ENCODE data around the gene DPH6.
"Not testable (repeated sequence)": the region's sequence is repeated elsewhere in the genome, so short reads cannot be mapped to it uniquely, and the experiment has no call there.

The DPH6 gene

DNA sequence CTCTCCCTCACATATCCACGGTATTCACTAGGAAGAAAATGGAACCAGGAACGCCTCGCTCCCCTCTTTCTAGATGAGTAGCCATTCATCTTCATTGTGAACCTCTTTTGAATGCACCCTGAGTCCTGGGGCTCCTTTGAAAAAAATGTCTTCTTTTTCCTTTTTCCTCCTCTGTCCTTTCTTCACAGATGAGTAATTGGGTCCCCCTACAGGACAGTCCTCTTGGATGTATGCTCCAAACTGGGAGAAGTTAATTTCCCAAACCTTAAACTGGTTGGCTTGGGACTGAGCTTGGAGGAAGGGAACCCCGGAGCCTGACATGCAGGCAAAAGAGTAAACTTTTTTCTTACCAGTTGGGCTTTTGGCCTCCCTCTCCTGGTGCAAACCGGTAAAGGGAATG is 108.8 kb downstream of the DPH6 start:
- no peak for DNase-seq (ENCODE audit: low read depth in 2 of 2)

DNA sequence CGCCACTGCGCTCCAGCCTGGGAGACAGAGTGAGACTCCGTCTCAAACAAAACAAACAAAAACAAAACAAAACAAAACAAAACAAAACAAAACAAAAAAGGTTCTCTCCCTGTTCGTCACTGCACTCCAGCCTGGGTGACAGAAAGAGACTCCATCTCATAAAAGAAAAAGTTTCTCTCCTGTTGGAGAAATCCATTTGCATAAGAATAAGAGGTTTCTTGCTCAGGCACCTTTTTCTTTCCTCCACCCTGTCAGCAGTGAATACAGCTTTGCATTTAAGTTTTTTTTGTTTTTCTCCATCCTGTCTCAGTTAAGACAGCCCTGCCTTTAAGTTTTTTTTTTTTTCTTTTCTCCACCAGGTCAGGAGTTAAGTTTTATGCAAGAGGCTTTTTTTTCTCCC is 109.5 kb downstream of the DPH6 start:
- DNase-seq (ENCODE audit: low read depth in 2 of 2): no peak

DNA sequence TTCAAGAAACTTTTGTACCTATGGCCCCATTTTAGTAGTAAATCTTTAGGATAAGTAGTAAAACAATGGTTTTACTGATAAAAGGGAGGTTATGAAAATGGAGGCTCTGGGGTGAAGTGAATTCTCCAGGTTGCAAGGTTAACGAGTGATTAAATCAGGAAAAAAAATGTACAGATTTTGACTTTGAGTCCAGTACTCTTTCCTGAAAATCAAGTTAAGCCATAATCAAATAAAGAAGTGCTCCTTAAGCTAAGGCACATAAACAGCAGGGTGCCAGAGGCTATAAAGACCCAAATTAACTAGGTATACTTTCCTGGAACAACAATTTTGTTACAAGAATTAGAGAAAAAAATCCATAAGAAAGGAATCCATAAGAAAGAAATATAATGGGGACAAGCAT is 114.7 kb downstream of the DPH6 start:
- DNase-seq (ENCODE audit: low read depth in 2 of 2): no peak

DNA sequence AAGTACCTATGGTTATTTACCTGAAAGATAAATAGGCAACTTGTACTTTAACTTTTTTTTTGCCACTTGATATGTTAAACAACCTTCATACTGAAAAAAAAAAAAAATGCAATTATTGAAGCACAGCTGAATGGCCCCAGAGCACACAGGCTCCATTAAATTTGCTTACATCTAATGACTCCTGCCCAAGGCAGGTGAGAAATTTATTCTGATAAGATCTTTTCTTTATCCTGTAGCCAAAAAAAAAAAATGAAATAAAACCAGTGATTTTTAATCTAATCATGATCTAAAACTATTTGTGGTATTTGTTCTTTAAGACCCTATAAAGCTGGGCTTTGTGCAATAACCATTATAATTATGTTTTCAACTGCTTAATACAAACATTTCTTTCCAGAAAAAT is 115.7 kb downstream of the DPH6 start:
- DNase-seq (ENCODE audit: low read depth in 2 of 2): no peak

DNA sequence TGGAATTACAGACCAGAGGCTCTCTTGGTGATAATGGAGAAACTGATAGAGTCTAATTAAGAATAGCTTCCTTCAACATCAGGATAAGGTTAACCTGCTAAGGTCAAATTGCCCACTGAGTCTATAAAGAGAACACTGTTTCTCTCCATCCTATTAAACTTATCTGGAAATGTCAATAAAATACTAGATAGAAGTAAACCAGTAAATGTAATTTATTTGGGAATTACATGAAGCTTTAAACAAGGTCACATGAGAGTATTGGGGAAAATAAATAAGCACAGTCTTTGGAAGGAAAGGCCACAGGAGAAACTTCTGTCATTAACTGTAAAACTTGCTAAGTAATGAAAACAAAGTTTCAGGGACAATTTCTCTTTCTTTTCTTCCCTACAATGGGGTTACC is 118.5 kb downstream of the DPH6 start:
- no peak for DNase-seq (ENCODE audit: low read depth in 2 of 2)

DNA sequence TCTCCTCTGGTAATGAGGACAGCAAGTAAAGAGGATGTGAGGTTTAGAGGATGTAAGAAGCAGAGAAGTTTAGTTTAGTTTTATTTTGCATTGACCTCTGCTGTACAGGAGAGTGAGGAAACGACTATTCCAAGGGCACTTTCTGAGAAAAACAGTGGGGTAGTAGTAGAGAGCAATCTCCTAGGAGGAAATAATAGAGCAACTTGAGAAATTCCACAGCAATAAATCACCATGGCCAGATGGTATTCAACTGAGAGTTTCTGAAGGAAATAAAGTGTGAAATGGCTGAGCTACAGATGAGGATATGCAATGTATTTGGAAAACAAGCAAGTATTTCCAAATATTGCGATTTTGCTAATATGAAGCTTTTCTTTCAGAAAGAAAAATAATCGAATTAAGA is 118.9 kb downstream of the DPH6 start:
- DNase-seq (ENCODE audit: low read depth in 2 of 2): no peak

DNA sequence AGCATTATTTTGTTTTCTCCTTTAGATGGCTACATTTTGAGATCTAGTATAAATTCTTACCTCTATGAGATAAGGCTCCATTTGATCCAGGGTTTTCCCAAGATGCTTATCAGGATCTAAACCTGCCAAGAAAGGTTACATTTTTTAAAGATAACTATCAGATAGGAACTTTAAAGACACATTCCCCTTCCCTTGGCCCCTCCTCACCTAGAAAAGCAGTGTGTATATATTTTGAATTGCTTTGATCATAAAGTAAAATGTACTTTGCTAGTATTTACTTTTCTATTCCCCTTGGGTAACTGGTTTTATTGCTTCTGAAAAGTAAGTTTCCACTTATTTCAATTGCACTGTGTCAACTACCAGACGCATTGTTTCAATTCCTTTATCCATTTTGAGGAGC is 135.2 kb downstream of the DPH6 start:
- DNase-seq (ENCODE audit: low read depth in 2 of 2): no peak

DNA sequence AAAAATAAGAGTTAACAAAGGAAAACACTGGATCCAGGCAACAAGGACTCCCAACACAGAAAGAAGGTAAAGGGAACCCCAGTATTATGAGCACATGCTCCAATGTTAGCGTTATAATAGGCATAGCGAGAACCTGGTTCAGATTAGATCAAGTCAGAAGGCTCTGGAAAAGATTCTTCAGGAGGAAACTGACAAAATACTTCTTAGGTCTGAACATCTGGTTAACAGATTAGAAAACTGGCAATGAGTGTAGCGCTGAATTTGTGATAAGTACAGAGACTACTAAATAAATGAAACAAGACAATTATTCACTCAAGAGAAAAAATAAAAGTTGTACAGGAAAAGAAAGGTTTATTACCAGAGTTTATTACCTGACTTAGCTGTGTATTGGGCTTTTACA is 146.1 kb downstream of the DPH6 start:
- DNase-seq (ENCODE audit: low read depth in 2 of 2): no peak

DNA sequence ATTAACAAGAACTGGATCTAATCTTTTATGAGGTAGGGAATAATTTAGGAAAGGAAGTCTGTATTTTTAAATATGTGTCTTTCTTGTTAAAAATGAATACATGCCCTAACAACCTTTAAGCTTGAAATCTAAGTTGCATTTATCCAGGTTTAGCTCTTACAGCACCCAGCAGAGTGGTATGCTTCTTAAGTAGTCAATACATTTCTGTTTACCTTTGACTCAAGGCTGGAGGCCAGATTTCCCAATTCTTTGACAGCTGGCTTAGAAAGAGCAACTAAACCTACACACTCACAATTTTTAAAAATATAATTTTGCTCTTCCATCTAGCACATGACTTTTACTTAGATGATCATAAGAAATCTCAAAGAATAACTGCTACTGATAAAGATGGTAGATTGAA is 148.9 kb downstream of the DPH6 start:
- DNase-seq (ENCODE audit: low read depth in 2 of 2): no peak

DNA sequence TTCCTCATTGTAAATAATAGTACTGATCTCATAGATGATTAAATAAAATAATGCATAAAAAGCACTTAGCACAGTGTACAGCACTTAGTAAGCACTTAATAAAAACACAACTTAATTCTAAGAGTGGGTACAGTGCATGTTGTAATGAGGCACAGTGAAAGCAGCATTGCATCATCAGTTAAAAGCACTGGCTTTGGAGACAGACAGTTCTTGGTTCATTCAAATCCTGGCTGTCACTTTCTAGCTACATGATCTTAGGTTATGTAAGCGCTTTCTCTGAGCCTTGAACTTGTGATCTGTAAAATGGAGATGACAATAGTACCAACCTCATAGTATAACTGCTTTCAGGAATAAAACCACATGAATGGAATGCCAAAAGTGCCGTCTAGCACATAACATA is 151.5 kb downstream of the DPH6 start:
- DNase-seq (ENCODE audit: low read depth in 2 of 2): no peak

DNA sequence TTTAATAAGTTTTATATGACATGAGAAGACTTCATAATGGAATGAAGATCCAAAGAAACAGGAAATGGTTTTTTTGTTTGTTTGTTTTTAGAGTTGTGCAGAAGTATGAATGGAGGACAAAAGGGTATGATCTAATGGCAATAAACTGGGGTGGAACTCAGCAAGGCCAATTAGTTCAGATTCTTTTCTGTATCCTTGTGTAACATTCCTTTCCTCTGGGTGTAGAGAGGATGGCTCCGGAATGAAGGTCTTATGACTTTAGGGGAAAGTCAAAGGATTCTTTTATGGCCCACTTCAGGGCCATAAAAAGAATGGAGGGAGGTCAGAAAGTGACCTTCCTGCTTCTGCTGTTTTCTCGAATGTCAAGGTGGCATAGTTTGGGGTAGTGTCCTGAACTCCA is 152.6 kb downstream of the DPH6 start:
- no peak for DNase-seq (ENCODE audit: low read depth in 2 of 2)

DNA sequence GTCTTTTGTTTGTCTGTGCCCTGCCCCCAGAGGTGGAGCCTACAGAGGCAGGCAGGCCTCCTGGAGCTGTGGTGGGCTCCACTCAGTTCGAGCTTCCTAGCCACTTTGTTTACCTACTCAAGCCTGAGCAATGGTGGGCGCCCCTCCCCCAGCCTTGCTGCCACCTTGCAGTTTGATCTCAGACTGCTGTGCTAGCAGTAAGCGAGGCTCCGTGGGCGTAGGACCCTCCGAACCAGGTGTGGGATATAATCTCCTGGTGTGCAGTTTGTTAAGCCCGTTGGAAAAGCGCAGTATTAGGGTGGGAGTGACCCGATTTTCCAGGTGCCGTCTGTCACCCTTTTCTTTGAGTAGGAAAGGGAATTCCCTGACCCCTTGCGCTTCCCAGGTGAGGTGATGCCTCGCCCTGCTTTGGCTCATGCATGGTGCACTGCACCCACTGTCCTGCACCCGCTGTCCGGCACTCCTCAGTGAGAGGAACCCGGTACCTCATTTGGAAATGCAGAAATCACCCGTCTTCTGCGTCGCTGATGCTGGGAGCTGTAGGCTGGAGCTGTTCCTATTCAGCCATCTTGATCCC is 154.5 kb downstream of the DPH6 start:
- DNase-seq (ENCODE audit: low read depth in 2 of 2): not testable (repeated sequence)

DNA sequence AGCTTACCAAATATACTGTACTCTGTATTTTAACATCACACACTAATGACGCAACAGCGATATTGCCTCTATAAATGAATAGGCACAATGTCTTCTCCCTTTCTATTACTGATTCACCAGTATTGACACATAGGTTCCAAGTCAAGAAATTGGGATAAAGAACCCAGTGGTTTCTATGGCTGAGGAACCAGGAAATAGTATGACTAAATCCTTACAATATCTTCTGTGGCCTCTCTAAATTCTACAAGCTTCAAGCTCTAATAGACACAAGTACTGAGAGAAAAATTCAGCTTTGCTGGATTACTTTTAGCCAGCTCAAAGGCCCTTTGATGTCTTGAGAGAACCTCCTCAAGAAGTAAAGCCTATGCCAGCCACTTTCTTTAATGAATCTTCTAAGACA is 162.5 kb downstream of the DPH6 start:
- no peak for DNase-seq (ENCODE audit: low read depth in 2 of 2)

DNA sequence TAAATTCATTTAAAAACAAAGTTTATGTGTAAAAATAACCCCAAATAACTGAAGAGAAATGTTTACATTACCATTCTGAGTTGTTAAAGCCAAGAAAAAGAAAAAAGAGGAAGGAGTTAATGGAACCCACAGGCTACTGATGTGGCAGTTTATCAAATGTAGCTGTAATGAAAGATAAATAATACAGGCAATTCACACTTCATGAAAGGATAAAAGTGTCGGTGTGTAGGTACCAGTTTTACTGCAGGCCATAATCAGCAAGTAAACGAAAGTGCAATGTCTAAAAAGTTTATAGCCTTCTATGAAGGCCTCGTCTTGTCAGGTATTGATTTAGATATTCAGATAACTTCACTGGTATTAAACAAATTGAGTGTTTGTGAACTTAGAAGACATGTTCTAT is 164.6 kb downstream of the DPH6 start:
- no peak for DNase-seq (ENCODE audit: low read depth in 2 of 2)

DNA sequence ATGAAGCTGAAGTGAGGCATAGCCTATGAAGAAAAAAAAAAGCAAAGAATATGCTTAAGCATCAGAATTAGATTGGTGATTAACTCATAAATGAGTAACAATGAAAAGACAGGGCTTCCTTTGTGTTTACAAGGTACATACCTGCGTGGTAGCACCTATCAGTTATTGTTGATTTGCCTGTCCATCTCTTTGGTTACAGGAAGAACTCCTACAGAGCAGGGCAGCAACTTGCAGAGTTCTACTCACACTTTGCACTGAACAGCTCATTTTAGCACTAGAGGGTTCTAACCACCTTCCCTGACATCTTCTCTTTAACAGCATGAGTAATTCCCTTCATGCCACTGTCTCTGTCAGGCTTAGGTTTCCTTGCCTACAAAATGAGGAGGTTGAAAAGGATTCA is 166.0 kb downstream of the DPH6 start:
- DNase-seq (ENCODE audit: low read depth in 2 of 2): no peak

DNA sequence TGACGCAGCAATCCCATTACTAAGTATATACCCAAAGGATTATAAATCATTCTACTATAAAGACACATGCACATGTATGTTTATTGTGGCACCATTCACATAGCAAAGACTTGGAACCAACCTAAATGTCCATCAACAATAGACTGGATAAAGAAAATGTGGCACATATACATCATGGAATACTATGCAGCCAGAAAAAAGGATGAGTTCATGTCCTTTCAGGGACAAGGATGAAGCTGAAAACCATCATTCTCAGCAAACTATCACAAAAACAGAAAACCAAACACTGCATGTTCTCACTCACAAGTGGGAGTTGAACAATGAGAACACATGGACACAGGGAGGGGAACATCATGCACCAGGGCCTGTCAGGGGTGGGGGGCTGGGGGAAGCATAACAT is 167.5 kb downstream of the DPH6 start:
- DNase-seq (ENCODE audit: low read depth in 2 of 2): not testable (repeated sequence)

DNA sequence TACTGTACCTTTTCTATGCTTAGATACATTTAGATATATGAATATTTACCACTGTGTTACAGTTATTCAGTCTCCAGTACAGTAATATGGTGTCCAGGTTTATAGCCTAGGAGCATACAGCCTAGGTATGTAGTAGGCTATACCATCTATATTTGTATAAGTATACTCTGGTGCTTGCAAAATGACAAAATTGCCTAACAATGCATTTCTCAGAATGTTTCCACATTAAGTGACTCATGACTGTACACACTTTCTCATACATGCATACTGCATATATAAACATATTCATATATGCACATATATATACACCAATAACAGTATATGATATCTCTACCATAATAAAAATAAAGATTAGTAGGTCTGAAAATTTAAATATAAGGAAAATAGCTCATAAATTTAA is 169.3 kb downstream of the DPH6 start:
- no peak for DNase-seq (ENCODE audit: low read depth in 2 of 2)

DNA sequence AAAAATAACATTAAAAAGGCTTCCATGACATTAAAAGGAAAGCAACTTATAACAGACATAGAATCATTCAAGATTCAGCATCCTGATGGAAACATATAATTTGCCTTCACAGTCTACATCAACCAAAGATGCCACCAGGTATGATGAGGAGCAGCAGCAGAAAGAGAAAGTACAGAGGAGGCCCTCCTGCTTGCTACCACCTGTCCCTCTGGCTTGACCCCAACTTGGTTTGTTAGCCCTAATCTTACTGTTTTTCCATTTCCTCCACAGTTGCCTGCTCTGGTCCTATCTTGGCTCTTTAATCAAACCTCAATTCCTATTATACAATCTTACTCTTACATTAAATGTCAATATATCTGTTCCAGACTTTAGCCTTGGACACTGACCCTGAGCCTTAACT is 171.3 kb downstream of the DPH6 start:
- no peak for DNase-seq (ENCODE audit: low read depth in 2 of 2)

DNA sequence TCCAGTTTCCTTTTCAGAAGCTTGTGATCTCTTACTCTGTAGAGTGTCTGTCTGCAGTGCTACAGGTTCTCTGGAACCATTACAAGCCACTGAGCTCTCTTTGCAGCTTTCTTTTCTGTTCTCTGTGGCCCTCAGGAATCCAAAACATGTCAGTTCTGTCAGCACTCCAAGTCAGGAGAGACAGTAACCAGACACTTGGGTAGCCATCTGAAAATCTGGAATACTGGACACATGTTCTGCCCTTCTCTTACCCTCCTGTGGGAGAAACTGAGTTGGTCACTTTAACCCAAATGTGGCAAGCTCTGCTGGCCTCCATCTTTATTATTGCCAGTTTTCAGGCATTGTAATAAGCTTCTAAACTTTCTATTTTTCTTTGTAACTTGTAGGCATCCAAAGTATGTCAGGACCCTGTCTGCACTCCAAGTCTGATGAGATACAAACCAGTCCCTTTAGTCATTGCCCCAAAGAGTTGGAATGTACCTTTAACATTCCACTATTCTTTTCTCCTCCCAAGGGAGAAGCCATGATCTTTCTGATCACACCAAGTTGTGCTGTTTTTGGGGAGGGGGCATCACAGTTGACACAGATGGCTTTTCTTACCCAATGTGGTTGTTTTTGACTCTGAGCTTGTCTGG is 183.7 kb downstream of the DPH6 start:
- DNase-seq (ENCODE audit: low read depth in 2 of 2): no peak

DNA sequence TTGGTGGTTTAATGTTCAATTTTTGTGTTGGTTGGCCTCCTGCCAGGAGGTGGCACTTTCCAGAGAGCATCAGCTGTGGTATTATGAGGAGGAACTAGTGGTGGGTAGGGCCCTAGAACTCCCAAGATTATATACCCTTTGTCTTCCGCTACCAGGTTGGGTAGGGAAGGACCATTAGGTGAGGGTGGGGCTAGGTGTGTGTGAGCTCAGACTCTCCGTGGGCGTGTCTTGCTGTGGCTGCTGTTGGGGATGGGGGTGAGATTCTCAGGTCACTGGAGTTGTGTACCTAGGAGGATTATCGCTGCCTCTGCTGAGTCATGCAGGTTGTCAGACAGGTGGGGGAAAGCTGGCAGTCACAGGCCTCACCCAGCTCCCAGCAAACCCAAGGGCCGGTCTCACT is 187.1 kb downstream of the DPH6 start:
- DNase-seq (ENCODE audit: low read depth in 2 of 2): no peak

DNA sequence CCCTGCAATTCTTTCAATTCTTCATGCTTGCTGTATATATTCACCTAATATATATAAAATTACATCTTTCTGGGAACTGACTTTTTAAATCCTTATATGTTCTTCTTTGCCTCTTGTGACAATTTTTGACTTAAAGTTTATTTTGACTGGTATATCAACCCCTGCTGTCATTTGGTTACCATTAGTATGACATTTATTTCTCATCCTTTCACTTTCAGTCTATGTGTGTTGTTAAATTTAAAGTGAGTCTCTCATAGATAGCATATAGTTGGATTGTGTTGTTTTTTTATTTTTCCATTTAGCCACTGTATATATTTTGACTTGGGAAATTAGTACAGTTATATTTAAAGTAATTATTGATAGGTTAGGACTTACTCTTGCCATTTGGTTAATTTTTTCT is 194.9 kb downstream of the DPH6 start:
- no peak for DNase-seq (ENCODE audit: low read depth in 2 of 2)

DNA sequence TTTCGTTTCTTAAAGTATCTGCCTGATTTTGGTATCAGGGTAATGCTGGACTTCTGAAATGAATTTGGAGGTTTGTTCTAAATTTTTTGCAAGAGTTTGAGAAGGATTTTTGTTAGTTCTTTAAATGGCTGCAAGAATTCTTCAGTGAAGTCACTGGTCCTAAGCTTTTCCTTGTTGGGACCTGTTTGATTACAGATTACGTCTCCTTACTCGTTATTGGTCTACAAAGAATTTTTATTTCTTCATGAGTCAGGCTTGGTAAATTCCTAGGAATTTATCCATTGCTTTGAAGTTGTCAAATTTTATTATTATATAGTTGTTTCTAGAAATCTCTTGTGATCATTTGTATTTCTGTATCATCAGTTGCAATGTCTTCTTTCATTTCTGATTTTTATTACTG is 196.0 kb downstream of the DPH6 start:
- DNase-seq (ENCODE audit: low read depth in 2 of 2): no peak

DNA sequence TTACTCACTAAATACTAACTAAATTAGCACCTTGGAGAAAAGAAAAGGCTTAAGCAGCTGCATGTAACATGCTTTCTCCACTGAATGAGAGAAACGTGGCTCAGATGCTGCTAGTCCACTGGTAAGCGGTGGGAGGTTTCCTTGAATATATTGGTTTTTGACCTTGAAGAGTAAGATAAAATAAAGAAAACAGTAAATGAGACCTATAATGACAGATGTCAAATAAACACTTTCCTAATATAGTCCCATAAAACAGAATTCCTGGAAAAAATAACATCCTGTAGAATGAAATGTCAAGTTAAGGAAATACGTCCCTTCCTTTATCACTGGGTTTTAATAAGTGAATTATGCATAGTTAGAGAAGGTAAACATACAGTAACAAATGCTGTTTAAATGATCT is 215.0 kb downstream of the DPH6 start:
- no peak for DNase-seq (ENCODE audit: low read depth in 2 of 2)

DNA sequence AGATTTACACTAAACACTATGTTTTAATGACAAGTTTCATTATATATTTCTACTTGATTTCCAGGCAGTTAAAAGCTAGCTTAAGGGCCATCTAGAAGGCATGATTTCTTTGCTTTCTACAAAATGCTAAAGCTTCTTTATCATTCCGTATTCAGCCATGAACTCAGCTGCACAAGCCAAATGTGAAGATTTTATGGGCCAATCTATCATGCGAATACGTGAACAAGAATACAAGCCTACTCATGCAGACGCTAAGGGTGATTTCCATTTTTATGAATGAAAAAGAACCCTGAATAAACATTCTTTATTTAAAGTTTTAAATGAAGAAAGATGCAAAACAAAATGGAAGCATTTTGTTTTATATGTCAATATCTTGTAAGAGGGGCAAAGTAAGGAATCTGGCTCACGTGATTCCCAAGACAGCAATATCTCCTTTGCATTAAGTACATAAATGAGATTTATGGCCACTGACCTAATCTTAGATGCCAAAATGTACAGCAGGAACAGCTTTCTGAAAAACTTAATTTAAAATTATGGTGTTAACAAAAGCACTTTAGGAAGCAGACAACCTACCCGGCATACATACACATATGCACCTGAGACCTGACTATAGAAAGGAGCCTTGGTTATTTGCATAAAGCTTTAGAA is 215.8 kb downstream of the DPH6 start:
- no peak for DNase-seq (ENCODE audit: low read depth in 2 of 2)

All from stimulated activated CD8-positive, alpha-beta memory T cell treated with anti-CD3 and anti-CD28 coated beads, Interleukin-7, amount 100 ng/mL, for 4 hours (primary cell).